Kidney (tissue), 2 donors: Measurements from ENCODE around the gene PPM1D. TPM values are rescaled to one million over a fixed set of nuclear protein-coding genes. Genes with fewer than 3 reads are reported as not detected.

Experiments
- polyA plus RNA-seq: library from polyadenylated mRNA; stranded (reverse); fragments of 350-450 nt; fragmentation: Illumina TruSeq; extraction: RNeasy Lipid Tissue Mini Kit (QIAGEN cat#74804); gene quantifications from one replicate; pipeline ENCODE4 v1.2.3, GENCODE V29; 2014; ENCODE audit warnings: low read depth, low replicate concordance; ENCODE audit not compliant: insufficient read depth
- total RNA-seq: library from RNA; stranded (reverse); fragmentation: NEBNext Ultra II Directional; extraction: Animal tissue kit (Norgen Biotek cat#: 25700); gene quantifications from one replicate; pipeline ENCODE4 v1.2.1, GENCODE V29; 2021
- donor health status: DM: yes; HTN: yes; CAD: no.

PPM1D gene
- total and polyA plus RNA-seq, 2 donors from 2014 or later = 4.5 to 16.6 TPM

Other genes starting within 250 kb of the PPM1D start
- gene USP32, start 208.1 kb upstream of the PPM1D start, total RNA-seq = 53.1 TPM
- gene USP32, start 208.1 kb upstream of the PPM1D start, polyA plus RNA-seq = 14.6 TPM
- gene CHCT1, start 177.7 kb upstream of the PPM1D start, total RNA-seq = not detected
- not detected for gene CHCT1, start 177.7 kb upstream of the PPM1D start, polyA plus RNA-seq
- gene APPBP2, start 74.0 kb upstream of the PPM1D start, total RNA-seq = 44.4 TPM
- gene APPBP2, start 74.0 kb upstream of the PPM1D start, polyA plus RNA-seq = 10.9 TPM
- 44.1 TPM for gene BCAS3, start 77.7 kb downstream of the PPM1D start, total RNA-seq
- 18.3 TPM for gene BCAS3, start 77.7 kb downstream of the PPM1D start, polyA plus RNA-seq